ENCODE measurements around the gene BRINP3.

The BRINP3 gene

GRCh38 chr1:190104961-190105360, 372.7 kb downstream of the BRINP3 start:
- no peak for DNase-seq (ENCODE audit: low spot score)

GRCh38 chr1:190102757-190103326, 374.8 kb downstream of the BRINP3 start:
- no peak for DNase-seq (ENCODE audit: low spot score)

GRCh38 chr1:190101756-190102155, 375.9 kb downstream of the BRINP3 start:
- no peak for DNase-seq (ENCODE audit: low spot score)

GRCh38 chr1:190098756-190099155, 378.9 kb downstream of the BRINP3 start:
- no peak for DNase-seq (ENCODE audit: low spot score)

GRCh38 chr1:190098107-190098506, 379.6 kb downstream of the BRINP3 start:
- no peak for DNase-seq (ENCODE audit: low spot score)

- no peak for DNase-seq (ENCODE audit: low spot score)
These were observed 382.1 kb downstream of the BRINP3 start for GRCh38 chr1:190095596-190095995.

- DNase-seq (ENCODE audit: low spot score) = no peak
These were observed 393.1 kb downstream of the BRINP3 start for GRCh38 chr1:190084552-190084951.

- DNase-seq (ENCODE audit: low spot score) = no peak
These were observed 409.4 kb downstream of the BRINP3 start for GRCh38 chr1:190068304-190068703.

GRCh38 chr1:190067592-190067991, 410.1 kb downstream of the BRINP3 start:
- no peak for DNase-seq (ENCODE audit: low spot score)

- no peak for DNase-seq (ENCODE audit: low spot score)
These were observed 411.7 kb downstream of the BRINP3 start for GRCh38 chr1:190066011-190066410.

GRCh38 chr1:190049314-190049713, 428.4 kb downstream of the BRINP3 start:
- no peak for DNase-seq (ENCODE audit: low spot score)

Measured in hepatic stellate cell (primary cell).